Calu3 (cell line): ENCODE data around the gene CMTM5. TPM values are rescaled to one million over a fixed set of nuclear protein-coding genes. Genes with fewer than 3 reads are reported as not detected.

Experiments
- BruUV-seq: library from RNA; stranded (reverse); fragments of 400-500 nt; replicated peaks from 2 replicates; lab custom pipeline; 2021; lab: Mats Ljungman, UMichigan
- CTCF ChIA-PET: fragments of 300-600 bp; sonication (Branson Sonifier 250); formaldehyde crosslinking; loops from one replicate; lab custom pipeline; 2022; ENCODE audit warnings: antibody characterized with exemption; lab: Charles Lee
- DNase-seq: peaks from one replicate; pipeline ENCODE4 v3.0.0; 2022
- H3K27ac Mint-ChIP-seq: one replicate; pipeline ENCODE4 v1.8.0; 2022; ENCODE audit warnings: mixed read lengths; ENCODE audit not compliant: unreplicated experiment
- H3K27me3 Mint-ChIP-seq: one replicate; pipeline ENCODE4 v1.8.0; 2022; ENCODE audit warnings: mixed read lengths; ENCODE audit not compliant: unreplicated experiment
- H3K36me3 Mint-ChIP-seq: one replicate; pipeline ENCODE4 v1.8.0; 2022; ENCODE audit warnings: mild to moderate bottlenecking, moderate library complexity, mixed read lengths; ENCODE audit not compliant: insufficient read depth, unreplicated experiment
- H3K4me1 Mint-ChIP-seq: one replicate; pipeline ENCODE4 v1.8.0; 2022; ENCODE audit warnings: mild to moderate bottlenecking, low read depth, mixed read lengths; ENCODE audit not compliant: unreplicated experiment
- H3K4me3 Mint-ChIP-seq: one replicate; pipeline ENCODE4 v1.8.0; 2022; ENCODE audit warnings: mild to moderate bottlenecking, low read depth, moderate library complexity, mixed read lengths; ENCODE audit not compliant: unreplicated experiment
- H3K9me3 Mint-ChIP-seq: one replicate; pipeline ENCODE4 v1.8.0; 2022; ENCODE audit warnings: low read depth, mixed read lengths; ENCODE audit not compliant: unreplicated experiment
- intact Hi-C: fragments of 100-400 bp; cut with micrococcal nuclease; formaldehyde crosslinking; loops from one replicate; pipeline ENCODE4 v1.10.0; 2022; ENCODE audit not compliant: unreplicated experiment
- total RNA-seq: library from RNA; stranded (reverse); gene quantifications from 2 replicates; pipeline ENCODE4 v1.2.3, GENCODE V29; 2022
- TF ChIP-seq, protein P1 (sequence below): fragments of 200-600 bp; IDR thresholded peaks from one replicate; pipeline ENCODE4 v1.8.0; 2022; ENCODE audit warnings: antibody characterized with exemption; ENCODE audit not compliant: unreplicated experiment

Gene CMTM5
- total RNA-seq, 1 experiment from 2014 or later: not detected

DNA sequence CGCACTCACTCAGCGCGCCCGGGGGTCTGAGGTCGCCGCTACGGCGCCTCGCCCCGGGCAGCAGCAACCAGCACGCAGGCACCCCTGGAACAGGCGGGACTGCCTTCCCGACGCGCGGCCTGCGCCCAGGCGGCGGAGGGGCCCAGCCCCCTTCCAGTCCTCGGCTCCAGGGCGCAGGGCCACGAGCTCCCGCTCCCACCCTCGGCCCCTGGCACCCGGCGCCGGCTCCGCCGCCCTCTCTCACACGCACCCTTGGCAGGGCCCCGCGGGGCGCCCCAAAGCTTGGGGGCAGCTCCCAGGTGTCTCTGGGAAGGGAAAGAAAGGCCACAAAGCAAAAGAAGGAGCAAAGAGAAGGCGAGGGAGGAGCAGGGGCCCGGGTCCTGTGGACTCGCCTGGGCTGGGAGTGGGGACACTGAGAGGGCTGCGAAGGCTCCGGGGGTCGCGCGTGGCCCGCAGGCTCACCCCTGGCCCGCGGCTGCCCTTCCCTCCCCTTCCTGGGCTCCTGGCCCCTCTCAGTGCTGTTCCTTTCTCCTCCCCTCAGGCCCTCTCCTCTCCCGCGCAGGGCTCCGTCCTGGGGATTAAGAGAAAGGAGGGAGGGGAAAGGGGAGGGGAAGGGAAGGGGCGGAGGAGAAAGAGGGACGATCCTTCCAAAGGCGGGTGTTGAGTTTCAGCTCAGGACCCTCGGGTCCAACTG, 11.0 kb upstream of the CMTM5 start:
- H3K36me3 Mint-ChIP-seq: no peaks in the 10 kb centered on the region
- TF ChIP-seq, protein P1, sequence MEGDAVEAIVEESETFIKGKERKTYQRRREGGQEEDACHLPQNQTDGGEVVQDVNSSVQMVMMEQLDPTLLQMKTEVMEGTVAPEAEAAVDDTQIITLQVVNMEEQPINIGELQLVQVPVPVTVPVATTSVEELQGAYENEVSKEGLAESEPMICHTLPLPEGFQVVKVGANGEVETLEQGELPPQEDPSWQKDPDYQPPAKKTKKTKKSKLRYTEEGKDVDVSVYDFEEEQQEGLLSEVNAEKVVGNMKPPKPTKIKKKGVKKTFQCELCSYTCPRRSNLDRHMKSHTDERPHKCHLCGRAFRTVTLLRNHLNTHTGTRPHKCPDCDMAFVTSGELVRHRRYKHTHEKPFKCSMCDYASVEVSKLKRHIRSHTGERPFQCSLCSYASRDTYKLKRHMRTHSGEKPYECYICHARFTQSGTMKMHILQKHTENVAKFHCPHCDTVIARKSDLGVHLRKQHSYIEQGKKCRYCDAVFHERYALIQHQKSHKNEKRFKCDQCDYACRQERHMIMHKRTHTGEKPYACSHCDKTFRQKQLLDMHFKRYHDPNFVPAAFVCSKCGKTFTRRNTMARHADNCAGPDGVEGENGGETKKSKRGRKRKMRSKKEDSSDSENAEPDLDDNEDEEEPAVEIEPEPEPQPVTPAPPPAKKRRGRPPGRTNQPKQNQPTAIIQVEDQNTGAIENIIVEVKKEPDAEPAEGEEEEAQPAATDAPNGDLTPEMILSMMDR: no peak
- intact Hi-C loops: no loop called here
- CTCF ChIA-PET: no interaction called here
- DNase-seq: no peak
- H3K27ac Mint-ChIP-seq: no peak overlapping the region
- no peaks in the 10 kb centered on the region for H3K4me1 Mint-ChIP-seq
- H3K9me3 Mint-ChIP-seq: no peaks in the 10 kb centered on the region
- no peak overlapping the region for H3K4me3 Mint-ChIP-seq
- BruUV-seq: no TSS peak
- peaks cover 92% of the 10 kb centered on the region for H3K27me3 Mint-ChIP-seq

DNA sequence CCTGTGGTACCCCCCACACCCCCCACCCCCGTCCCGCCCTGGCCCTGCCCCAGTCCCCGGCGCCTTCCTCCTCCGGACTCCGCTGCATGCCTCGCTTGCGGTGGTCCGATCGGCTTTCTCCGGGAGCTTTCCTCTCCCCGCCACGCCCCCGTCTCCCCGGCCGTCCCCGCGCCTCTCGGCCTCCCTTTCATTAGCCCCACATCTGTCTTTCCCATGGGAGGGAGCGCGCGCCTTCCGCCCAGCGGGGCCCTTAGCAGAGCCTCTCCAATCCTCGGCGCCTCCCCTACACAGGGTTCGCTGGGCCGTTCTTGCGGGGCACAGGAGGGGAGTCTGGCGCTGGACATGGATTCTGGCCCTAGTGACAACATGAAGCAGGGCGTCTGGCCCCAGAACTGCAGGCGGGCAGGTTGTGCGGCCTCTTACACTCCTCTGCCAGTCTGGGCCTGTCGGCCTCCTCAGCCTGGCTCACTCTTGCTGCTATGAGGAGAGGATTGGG, 10.4 kb upstream of the CMTM5 start:
- TF ChIP-seq, protein P1: no peak
- Mint-ChIP-seq H3K9me3 (no peaks in the 10 kb centered on the region), H3K36me3 (no peaks in the 10 kb centered on the region), H3K4me1 (no peaks in the 10 kb centered on the region), H3K4me3 (no peak overlapping the region), H3K27ac (no peak overlapping the region), H3K27me3 (peaks cover 92% of the 10 kb centered on the region)
- intact Hi-C loops: no loop called here
- no TSS peak for BruUV-seq
- CTCF ChIA-PET: no interaction called here
- no peak for DNase-seq

DNA sequence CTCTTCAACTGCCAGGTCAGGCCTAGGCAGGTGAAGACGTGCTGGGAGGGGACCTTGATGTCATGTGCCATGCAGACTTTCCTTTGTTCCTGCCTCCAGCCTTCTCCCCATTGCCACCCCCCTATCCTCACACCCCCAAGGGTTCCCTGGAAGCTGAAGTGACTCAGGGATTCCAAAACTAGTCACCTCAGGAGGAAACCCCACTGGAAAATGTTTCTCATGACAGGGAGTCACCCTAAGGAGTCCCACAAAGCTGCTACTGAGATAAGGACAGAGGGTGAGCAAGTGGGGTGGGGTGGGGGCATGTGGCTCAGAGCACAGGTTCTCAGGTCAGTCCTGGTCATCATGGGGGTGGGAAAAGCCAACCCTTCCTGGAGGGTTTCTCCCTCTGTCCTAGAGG, 6.6 kb upstream of the CMTM5 start:
- no peak for DNase-seq
- H3K4me3 Mint-ChIP-seq: no peak overlapping the region
- H3K9me3 Mint-ChIP-seq: no peaks in the 10 kb centered on the region
- H3K27ac Mint-ChIP-seq: no peak overlapping the region
- H3K27me3 Mint-ChIP-seq: peaks cover 88% of the 10 kb centered on the region
- CTCF ChIA-PET: no interaction called here
- H3K4me1 Mint-ChIP-seq: no peaks in the 10 kb centered on the region
- TF ChIP-seq, protein P1: no peak
- intact Hi-C loops: no loop called here
- BruUV-seq: no TSS peak
- H3K36me3 Mint-ChIP-seq: no peaks in the 10 kb centered on the region

DNA sequence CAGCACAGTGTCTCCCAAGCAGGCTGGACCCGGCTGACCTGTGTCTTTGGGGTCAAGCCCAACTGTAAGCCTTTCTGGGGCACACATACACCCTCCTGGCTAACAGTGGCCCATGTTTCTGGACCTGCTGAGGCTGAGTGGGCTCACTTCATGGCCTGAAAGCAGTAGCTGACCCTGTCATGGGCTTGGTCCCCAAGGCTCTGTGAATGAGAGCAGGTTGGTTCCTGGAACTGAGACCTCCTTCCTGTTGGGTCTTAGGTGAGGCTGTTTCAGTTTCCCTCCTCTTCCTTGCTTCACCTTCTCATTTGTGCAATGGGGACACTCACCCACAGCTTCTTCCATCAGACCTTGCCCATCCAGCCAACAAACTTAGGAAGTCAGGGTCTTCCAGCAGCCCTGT, 5.0 kb upstream of the CMTM5 start:
- TF ChIP-seq, protein P1: no peak
- Mint-ChIP-seq H3K9me3 (no peaks in the 10 kb centered on the region), H3K4me3 (no peak overlapping the region), H3K4me1 (no peaks in the 10 kb centered on the region), H3K27ac (no peak overlapping the region), H3K27me3 (peaks cover 90% of the 10 kb centered on the region), H3K36me3 (no peaks in the 10 kb centered on the region)
- BruUV-seq: no TSS peak
- DNase-seq: no peak
- intact Hi-C loops: no loop called here
- CTCF ChIA-PET: no interaction called here
